ENCODE results near the gene TMEM245. TPM values are rescaled to one million over a fixed set of nuclear protein-coding genes. Genes with fewer than 3 reads are reported as not detected.

TMEM245 gene
- total and polyA plus RNA-seq, 10 of the 15 experiments (the other 5 are each of a cell fraction or from before 2014, with no cell fraction given): 7.4 to 36.1 (median 19.0) TPM

GRCh38 chr9:109012876-109013678 is 106.7 kb downstream of the TMEM245 start, which contains the start of gene CTNNAL1:
TSS of gene CTNNAL1 (minus strand) at chr9:109013499. CDS start at chr9:109013442, 57 bp downstream.
- FAIRE-seq: no peak
- TF ChIP-seq BHLHE40 (IDR thresholded peaks at IDR 0.05; ENCODE audit: borderline replicate concordance in 1 of 2, low read depth in 2 of 2, low read length in 1 of 2) (peak in 1 of 2 experiments; percentile 20; a peak in 1 of 4 replicates), POLR2A (IDR thresholded peaks at IDR 0.05; ENCODE audit: low read depth, low read length) (peak; percentile 88), YY1 (IDR thresholded peaks at IDR 0.05; ENCODE audit: low read depth, low read length) (peak; percentile 75; the same call in 1 of the 2 replicates), LARP7 (IDR thresholded peaks at IDR 0.05) (peak; percentile 69), RB1 (IDR thresholded peaks at IDR 0.05; ENCODE audit: borderline replicate concordance) (peak; percentile 35; the same call in 1 of the 2 replicates), CBX5 (IDR thresholded peaks at IDR 0.05; ENCODE audit: low read depth) (0 out of 2 replicates have a peak, but pooled peaks have one; percentile 33), IKZF1 (conservative IDR thresholded peaks at IDR 0.05) (peak; percentile 6), NR2F1 (conservative IDR thresholded peaks at IDR 0.05) (0 out of 2 replicates have a peak, but pooled peaks have one; percentile 24), BCL11A (IDR thresholded peaks at IDR 0.05; ENCODE audit: low read depth, low read length) (no peak), GATAD2B (conservative IDR thresholded peaks at IDR 0.05; ENCODE audit: low read depth) (0 out of 2 replicates have a peak, but pooled peaks have one; percentile 45), SPI1 (IDR thresholded peaks at IDR 0.05; ENCODE audit: borderline replicate concordance, insufficient read depth, low read depth, low read length) (no peak), DPF2 (IDR thresholded peaks at IDR 0.05) (0 out of 2 replicates have a peak, but pooled peaks have one; percentile 30), EGR1 (IDR thresholded peaks at IDR 0.05; ENCODE audit: borderline replicate concordance in 1 of 2, low read depth in 2 of 2, low read length in 2 of 2) (peak in 1 of 2 experiments; percentile 62; a peak in 1 of 3 replicates), MXI1 (IDR thresholded peaks at IDR 0.05; ENCODE audit: low read depth, low read length) (0 out of 2 replicates have a peak, but pooled peaks have one; percentile 23)
- TF ChIP-seq, protein P1, sequence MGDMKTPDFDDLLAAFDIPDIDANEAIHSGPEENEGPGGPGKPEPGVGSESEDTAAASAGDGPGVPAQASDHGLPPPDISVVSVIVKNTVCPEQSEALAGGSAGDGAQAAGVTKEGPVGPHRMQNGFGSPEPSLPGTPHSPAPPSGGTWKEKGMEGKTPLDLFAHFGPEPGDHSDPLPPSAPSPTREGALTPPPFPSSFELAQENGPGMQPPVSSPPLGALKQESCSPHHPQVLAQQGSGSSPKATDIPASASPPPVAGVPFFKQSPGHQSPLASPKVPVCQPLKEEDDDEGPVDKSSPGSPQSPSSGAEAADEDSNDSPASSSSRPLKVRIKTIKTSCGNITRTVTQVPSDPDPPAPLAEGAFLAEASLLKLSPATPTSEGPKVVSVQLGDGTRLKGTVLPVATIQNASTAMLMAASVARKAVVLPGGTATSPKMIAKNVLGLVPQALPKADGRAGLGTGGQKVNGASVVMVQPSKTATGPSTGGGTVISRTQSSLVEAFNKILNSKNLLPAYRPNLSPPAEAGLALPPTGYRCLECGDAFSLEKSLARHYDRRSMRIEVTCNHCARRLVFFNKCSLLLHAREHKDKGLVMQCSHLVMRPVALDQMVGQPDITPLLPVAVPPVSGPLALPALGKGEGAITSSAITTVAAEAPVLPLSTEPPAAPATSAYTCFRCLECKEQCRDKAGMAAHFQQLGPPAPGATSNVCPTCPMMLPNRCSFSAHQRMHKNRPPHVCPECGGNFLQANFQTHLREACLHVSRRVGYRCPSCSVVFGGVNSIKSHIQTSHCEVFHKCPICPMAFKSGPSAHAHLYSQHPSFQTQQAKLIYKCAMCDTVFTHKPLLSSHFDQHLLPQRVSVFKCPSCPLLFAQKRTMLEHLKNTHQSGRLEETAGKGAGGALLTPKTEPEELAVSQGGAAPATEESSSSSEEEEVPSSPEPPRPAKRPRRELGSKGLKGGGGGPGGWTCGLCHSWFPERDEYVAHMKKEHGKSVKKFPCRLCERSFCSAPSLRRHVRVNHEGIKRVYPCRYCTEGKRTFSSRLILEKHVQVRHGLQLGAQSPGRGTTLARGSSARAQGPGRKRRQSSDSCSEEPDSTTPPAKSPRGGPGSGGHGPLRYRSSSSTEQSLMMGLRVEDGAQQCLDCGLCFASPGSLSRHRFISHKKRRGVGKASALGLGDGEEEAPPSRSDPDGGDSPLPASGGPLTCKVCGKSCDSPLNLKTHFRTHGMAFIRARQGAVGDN (IDR thresholded peaks at IDR 0.05): 0 out of 2 replicates have a peak, but pooled peaks have one; percentile 36
- TF ChIP-seq, protein P2, sequence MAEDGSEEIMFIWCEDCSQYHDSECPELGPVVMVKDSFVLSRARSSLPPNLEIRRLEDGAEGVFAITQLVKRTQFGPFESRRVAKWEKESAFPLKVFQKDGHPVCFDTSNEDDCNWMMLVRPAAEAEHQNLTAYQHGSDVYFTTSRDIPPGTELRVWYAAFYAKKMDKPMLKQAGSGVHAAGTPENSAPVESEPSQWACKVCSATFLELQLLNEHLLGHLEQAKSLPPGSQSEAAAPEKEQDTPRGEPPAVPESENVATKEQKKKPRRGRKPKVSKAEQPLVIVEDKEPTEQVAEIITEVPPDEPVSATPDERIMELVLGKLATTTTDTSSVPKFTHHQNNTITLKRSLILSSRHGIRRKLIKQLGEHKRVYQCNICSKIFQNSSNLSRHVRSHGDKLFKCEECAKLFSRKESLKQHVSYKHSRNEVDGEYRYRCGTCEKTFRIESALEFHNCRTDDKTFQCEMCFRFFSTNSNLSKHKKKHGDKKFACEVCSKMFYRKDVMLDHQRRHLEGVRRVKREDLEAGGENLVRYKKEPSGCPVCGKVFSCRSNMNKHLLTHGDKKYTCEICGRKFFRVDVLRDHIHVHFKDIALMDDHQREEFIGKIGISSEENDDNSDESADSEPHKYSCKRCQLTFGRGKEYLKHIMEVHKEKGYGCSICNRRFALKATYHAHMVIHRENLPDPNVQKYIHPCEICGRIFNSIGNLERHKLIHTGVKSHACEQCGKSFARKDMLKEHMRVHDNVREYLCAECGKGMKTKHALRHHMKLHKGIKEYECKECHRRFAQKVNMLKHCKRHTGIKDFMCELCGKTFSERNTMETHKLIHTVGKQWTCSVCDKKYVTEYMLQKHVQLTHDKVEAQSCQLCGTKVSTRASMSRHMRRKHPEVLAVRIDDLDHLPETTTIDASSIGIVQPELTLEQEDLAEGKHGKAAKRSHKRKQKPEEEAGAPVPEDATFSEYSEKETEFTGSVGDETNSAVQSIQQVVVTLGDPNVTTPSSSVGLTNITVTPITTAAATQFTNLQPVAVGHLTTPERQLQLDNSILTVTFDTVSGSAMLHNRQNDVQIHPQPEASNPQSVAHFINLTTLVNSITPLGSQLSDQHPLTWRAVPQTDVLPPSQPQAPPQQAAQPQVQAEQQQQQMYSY (CRISPR knock-in tag; IDR thresholded peaks at IDR 0.05): no peak

More at GRCh38 chr9:109012876-109013678, 106.7 kb downstream of the TMEM245 start, which contains the start of gene CTNNAL1:
- 1% methylated on average over 49 of the region's 99 CpGs for WGBS (ENCODE audit: insufficient coverage, insufficient replicate concordance, low lambda C conversion rate, missing lambda C conversion rate)
- no peaks in the 10 kb centered on the region for H4K20me1 ChIP-seq (ENCODE audit: control insufficient read depth, insufficient read depth)
- no peaks in the 10 kb centered on the region for H3K27me3 ChIP-seq (replicated peaks in 1 of 2; ENCODE audit: control insufficient read depth in 2 of 2, insufficient read depth in 2 of 2, low read length in 1 of 2)
- H3K9me3 ChIP-seq (replicated peaks; ENCODE audit: control insufficient read depth, insufficient read depth, low read length): no peaks in the 10 kb centered on the region
- peak within 1 kb of the TSS; percentile 76 for H3K9ac ChIP-seq (ENCODE audit: control insufficient read depth, insufficient read depth, low read length)
- DNase-seq (ENCODE audit: low read depth, low spot score) (no peak), ATAC-seq (peak; percentile 92)
- peak within 1 kb of the TSS; percentile 98 for H3K4me2 ChIP-seq (ENCODE audit: control insufficient read depth, insufficient read depth)
- H3K27ac ChIP-seq (ENCODE audit: control insufficient read depth, insufficient read depth): peak within 1 kb of the TSS; percentile 54
- no TSS peak for BruUV-seq (replicated peaks)
- H3K79me2 ChIP-seq (ENCODE audit: control insufficient read depth, insufficient read depth, low read length): peaks cover 15% of the 10 kb centered on the region
- ChIA-PET SMC1A (ENCODE audit: uncharacterized antibody, unreplicated experiment) (no interaction called here), POLR2A (interaction anchor here (0.7 kb wide), 1 partner anchor 426 kb away, joined by 3 read pairs; no protein-coding TSS in a partner anchor), CTCF (no interaction called here), RAD21 (ENCODE audit: unreplicated experiment) (no interaction called here)
- peak within 1 kb of the TSS; percentile 67 for H3K4me3 ChIP-seq
- peak within 1 kb of the TSS; percentile 82 for H2AFZ ChIP-seq (ENCODE audit: control insufficient read depth, low read depth, low read length)
- peaks cover 25% of the 10 kb centered on the region for H3K4me1 ChIP-seq (ENCODE audit: control insufficient read depth, insufficient read depth, low read length)
- in situ Hi-C loops (cut with MboI) (no loop called here), intact Hi-C loops (cut with micrococcal nuclease; ENCODE audit: unreplicated experiment) (loop anchor here (10.0 kb wide), 1 partner anchor 402 kb away; no protein-coding TSS in a partner anchor)
- H3K36me3 ChIP-seq (ENCODE audit: control insufficient read depth in 2 of 2, insufficient read depth in 2 of 2, low read length in 1 of 2): no peaks in the 10 kb centered on the region
